SK-N-SH (cell line): Measurements from ENCODE around the gene ACP3. TPM values are rescaled to one million over a fixed set of nuclear protein-coding genes. Genes with fewer than 3 reads are reported as not detected.

Source experiments
- CTCF ChIA-PET: fragments of 300-600, 350-600 bp; formaldehyde crosslinking; extraction: SDS; loops from one replicate; lab custom pipeline; 2021; lab: Yijun Ruan, JAX
- POLR2A ChIA-PET: fragments of 350-600 bp; sonication (Branson Sonifier 250); formaldehyde crosslinking; extraction: SDS; loops from one replicate; lab custom pipeline; 2020; ENCODE audit warnings: antibody characterized with exemption, inconsistent platforms; lab: Yijun Ruan, JAX
- DNase-seq: peaks from one replicate; pipeline ENCODE4 v3.0.0; 2012
- H2AFZ ChIP-seq: fragments of 200-600 bp; sonication (generic); 2 replicates; pipeline ENCODE4 v1.8.1; 2016; ENCODE audit warnings: antibody characterized with exemption, mild to moderate bottlenecking, low read depth
- H3F3A ChIP-seq: fragments of 200-600 bp; sonication (generic); replicated peaks from 2 replicates; pipeline ENCODE3; 2016; ENCODE audit warnings: antibody characterized with exemption, mild to moderate bottlenecking; ENCODE audit not compliant: insufficient read depth
- H3K27ac ChIP-seq, 2 experiments: fragments of 200-500 bp in 1 of 2; fragments of 200-600 bp in 1 of 2; sonication (Bioruptor generic) in 1 of 2; sonication (generic), shearing (Covaris generic) in 1 of 2; 2 replicates each; pipeline versions ENCODE4 v1.5.1 to v1.6.1; 2014 to 2016; ENCODE audit warnings: low read depth in 2 of 2, inconsistent platforms in 1 of 2, low read length in 1 of 2, mild to moderate bottlenecking in 1 of 2, mixed read lengths in 1 of 2
- H3K27me3 ChIP-seq: fragments of 200-600 bp; sonication (generic), shearing (Covaris generic); 2 replicates; pipeline ENCODE4 v1.6.1; 2016; ENCODE audit warnings: mixed run types; ENCODE audit not compliant: insufficient read depth
- H3K36me3 ChIP-seq, 2 experiments: fragments of 200-500 bp in 1 of 2; fragments of 200-600 bp in 1 of 2; sonication (Bioruptor generic) in 1 of 2; sonication (generic) in 1 of 2; replicated peaks in 1 of 2; 2 replicates each; pipeline versions ENCODE3 to v1.5.1; 2014 to 2016; ENCODE audit warnings: low read length in 1 of 2, mild to moderate bottlenecking in 1 of 2; ENCODE audit not compliant: insufficient read depth in 2 of 2, control insufficient read depth in 1 of 2
- H3K4me1 ChIP-seq, 2 experiments: fragments of 200-500 bp in 1 of 2; fragments of 200-600 bp in 1 of 2; sonication (Bioruptor generic) in 1 of 2; sonication (generic), shearing (Covaris generic) in 1 of 2; 2 replicates each; pipeline versions ENCODE4 v1.5.1 to v1.6.1; 2014 to 2016; ENCODE audit warnings: low read depth in 1 of 2, low read length in 1 of 2, mixed run types in 1 of 2; ENCODE audit not compliant: insufficient read depth in 2 of 2, control insufficient read depth in 1 of 2
- H3K4me2 ChIP-seq: fragments of 200-600 bp; sonication (generic), shearing (Covaris generic); 2 replicates; pipeline ENCODE4 v1.6.1; 2017; ENCODE audit warnings: mixed run types
- H3K4me3 ChIP-seq, 2 experiments: fragments of 200-500 bp in 1 of 2; fragments of 200-600 bp in 1 of 2; sonication (Bioruptor generic) in 1 of 2; sonication (generic), shearing (Covaris generic) in 1 of 2; 2 replicates each; pipeline versions ENCODE4 v1.5.1 to v1.8.1; 2014 to 2016; ENCODE audit warnings: low read depth in 2 of 2, inconsistent platforms in 1 of 2, low read length in 1 of 2, mild to moderate bottlenecking in 1 of 2, mixed read lengths in 1 of 2, moderate library complexity in 1 of 2
- H3K79me2 ChIP-seq: fragments of 200-600 bp; sonication (generic); 2 replicates; pipeline ENCODE4 v1.8.1; 2017; ENCODE audit warnings: mild to moderate bottlenecking; ENCODE audit not compliant: insufficient read depth
- H3K9ac ChIP-seq: fragments of 200-600 bp; sonication (generic); 2 replicates; pipeline ENCODE4 v1.6.1; 2017; ENCODE audit warnings: mixed run types
- H3K9me2 ChIP-seq: fragments of 200-600 bp; sonication (generic); 2 replicates; pipeline ENCODE4 v1.6.1; 2017; ENCODE audit warnings: mixed run types
- H3K9me3 ChIP-seq: fragments of 200-600 bp; sonication (generic); 2 replicates; pipeline ENCODE4 v1.6.1; 2017; ENCODE audit warnings: mixed run types, mild to moderate bottlenecking, moderate library complexity
- H4K20me1 ChIP-seq: fragments of 200-600 bp; sonication (generic); 2 replicates; pipeline ENCODE4 v1.6.1; 2017; ENCODE audit warnings: mild to moderate bottlenecking, mixed run types; ENCODE audit not compliant: insufficient read depth
- CTCF ChIP-seq: fragments of 200-600 bp; sonication (generic); IDR thresholded peaks from 2 replicates; pipeline ENCODE4 v1.6.1; 2017; ENCODE audit warnings: antibody characterized with exemption, mild to moderate bottlenecking, moderate library complexity
- ELF1 ChIP-seq: IDR thresholded peaks from 2 replicates; pipeline ENCODE4 v1.4.0; 2012
- EP300 ChIP-seq, 2 experiments: IDR thresholded peaks; 2 replicates each; pipeline versions ENCODE4 v1.4.0 to v1.6.1; 2012; ENCODE audit warnings: borderline replicate concordance in 1 of 2, low read depth in 1 of 2, low read length in 1 of 2
- EZH2phosphoT487 ChIP-seq: fragments of 200-600 bp; sonication (generic); IDR thresholded peaks from 2 replicates; pipeline ENCODE4 v1.6.1; 2017; ENCODE audit warnings: low read depth, mixed run types, mild to moderate bottlenecking, antibody characterized with exemption, moderate library complexity, borderline replicate concordance
- GABPA ChIP-seq: IDR thresholded peaks from 2 replicates; pipeline ENCODE4 v1.4.0; 2012; ENCODE audit warnings: low read depth, mild to moderate bottlenecking
- GATA2 ChIP-seq: sonication (generic); formaldehyde crosslinking; IDR thresholded peaks from 2 replicates; pipeline ENCODE4 v1.5.0; 2020; ENCODE audit warnings: mild to moderate bottlenecking, missing genetic modification reagents
- JUND ChIP-seq: IDR thresholded peaks from 2 replicates; pipeline ENCODE4 v1.4.0; 2012
- MEF2A ChIP-seq: IDR thresholded peaks from 2 replicates; pipeline ENCODE4 v1.4.0; 2012; ENCODE audit warnings: low read depth, borderline replicate concordance
- MXI1 ChIP-seq: IDR thresholded peaks from 2 replicates; pipeline ENCODE4 v1.6.1; 2012; ENCODE audit warnings: mild to moderate bottlenecking, low read depth, low read length, improper control_type of control experiment
- NFIC ChIP-seq: IDR thresholded peaks from 2 replicates; pipeline ENCODE4 v1.4.0; 2012; ENCODE audit warnings: borderline replicate concordance
- PBX3 ChIP-seq: IDR thresholded peaks from 2 replicates; pipeline ENCODE4; 2012
- POLR2AphosphoS5 ChIP-seq: IDR thresholded peaks from 2 replicates; pipeline ENCODE4 v1.6.1; 2012; ENCODE audit warnings: low read depth, low read length
- RAD21 ChIP-seq: IDR thresholded peaks from 2 replicates; pipeline ENCODE4 v1.6.1; 2012; ENCODE audit warnings: mild to moderate bottlenecking, low read length
- RCOR1 ChIP-seq: fragments of 150-350 bp; IDR thresholded peaks from 2 replicates; pipeline ENCODE4 v1.6.1; 2017; ENCODE audit warnings: antibody characterized with exemption, low read length
- SIN3A ChIP-seq: IDR thresholded peaks from 2 replicates; pipeline ENCODE4 v1.6.1; 2012; ENCODE audit warnings: low read depth, mild to moderate bottlenecking, low read length, moderate library complexity, borderline replicate concordance
- SMC3 ChIP-seq: IDR thresholded peaks from 2 replicates; pipeline ENCODE4 v1.6.1; 2012; ENCODE audit warnings: low read depth, low read length, improper control_type of control experiment
- TAF1 ChIP-seq: IDR thresholded peaks from 2 replicates; pipeline ENCODE4 v1.6.1; 2012; ENCODE audit warnings: low read depth, mild to moderate bottlenecking, low read length, moderate library complexity, borderline replicate concordance
- TEAD4 ChIP-seq: IDR thresholded peaks from 2 replicates; pipeline ENCODE4 v1.4.0; 2012; ENCODE audit warnings: mild to moderate bottlenecking, borderline replicate concordance; ENCODE audit not compliant: insufficient read depth
- USF1 ChIP-seq: IDR thresholded peaks from 2 replicates; pipeline ENCODE4 v1.4.0; 2012; ENCODE audit warnings: low read depth, borderline replicate concordance
- ZBTB33 ChIP-seq: IDR thresholded peaks from 2 replicates; pipeline ENCODE4 v1.4.0; 2012; ENCODE audit warnings: low read depth, borderline replicate concordance
- WGBS: methylation state at CpG from one replicate; pipeline ENCODE4 v1.1.6; 2017; ENCODE audit warnings: low lambda C conversion rate; 5-methylcytosine and 5-hydroxymethylcytosine counted together
- polyA plus RNA-seq, 3 experiments: library from polyadenylated mRNA; depleted of rRNA; stranded (reverse); fragments of >200 nt; gene quantifications; 2 replicates each; pipeline ENCODE4 v1.2.3, GENCODE V29; 2012

ACP3 gene
- polyA plus RNA-seq, 1 of the 3 experiments (the other 2 are of a cell fraction): 0.30 TPM

GRCh38 chr3:132354916-132355702 lies 37.9 kb downstream of the ACP3 start:
- WGBS: 74% methylated on average over 9 of the region's 9 CpGs
- H4K20me1 ChIP-seq: no peaks in the 10 kb centered on the region
- no peak overlapping the region for H3K9ac ChIP-seq
- no peaks in the 10 kb centered on the region for H3K27me3 ChIP-seq
- no peaks in the 10 kb centered on the region for H3K79me2 ChIP-seq
- H3K36me3 ChIP-seq: no peaks in the 10 kb centered on the region
- no peaks in the 10 kb centered on the region for H3F3A ChIP-seq
- no peak overlapping the region for H3K4me2 ChIP-seq
- POLR2A ChIA-PET: no interaction called here
- no peak overlapping the region for H2AFZ ChIP-seq
- H3K4me3 ChIP-seq: no peak overlapping the region
- no peaks in the 10 kb centered on the region for H3K9me2 ChIP-seq
- CTCF ChIA-PET: interaction anchor here (0.7 to 19.3 kb wide), 6 partner anchors 13 to 320 kb away, joined by 3 to 383 read pairs (median 3); partner anchors contain the start of gene CPNE4
- no peaks in the 10 kb centered on the region for H3K9me3 ChIP-seq
- H3K4me1 ChIP-seq: no peaks in the 10 kb centered on the region
- no peak for DNase-seq
- no peak overlapping the region for H3K27ac ChIP-seq
- TF ChIP-seq TAF1: no peak
- TF ChIP-seq JUND: no peak
- TF ChIP-seq PBX3: no peak
- TF ChIP-seq EZH2phosphoT487: no peak

- H3K4me3 ChIP-seq: no peak overlapping the region
- POLR2A ChIA-PET: no interaction called here
- H3K4me1 ChIP-seq: no peaks in the 10 kb centered on the region
- TF ChIP-seq ELF1: no peak
- no peak for TF ChIP-seq USF1
- no peak for TF ChIP-seq NFIC
- no peak for TF ChIP-seq SIN3A
- TF ChIP-seq ZBTB33: no peak
- no peak for TF ChIP-seq POLR2AphosphoS5
- no peak for TF ChIP-seq EP300 (IDR thresholded peaks at IDR 0.05; ENCODE audit: borderline replicate concordance in 1 of 2, low read depth in 1 of 2, low read length in 1 of 2)
- TF ChIP-seq SMC3: no peak
- TF ChIP-seq MXI1: no peak
- no peak for TF ChIP-seq TEAD4
- TF ChIP-seq MEF2A: no peak
- TF ChIP-seq PBX3: no peak
- no peak for TF ChIP-seq RCOR1
- no peak for TF ChIP-seq CTCF
- no peak for TF ChIP-seq RAD21
- no peak for TF ChIP-seq GATA2 (CRISPR knock-in tag)
- no peak for TF ChIP-seq EZH2phosphoT487
- TF ChIP-seq GABPA: no peak
- no peak for DNase-seq
- no peaks in the 10 kb centered on the region for H3K36me3 ChIP-seq
- no peaks in the 10 kb centered on the region for H3F3A ChIP-seq
- no peak overlapping the region for H3K9ac ChIP-seq
- H3K27ac ChIP-seq: no peak overlapping the region
- H3K9me3 ChIP-seq: no peaks in the 10 kb centered on the region
- no peaks in the 10 kb centered on the region for H4K20me1 ChIP-seq
- no peak overlapping the region for H2AFZ ChIP-seq
- no peaks in the 10 kb centered on the region for H3K79me2 ChIP-seq
- 80% methylated on average over 5 of the region's 5 CpGs for WGBS
- H3K9me2 ChIP-seq: no peaks in the 10 kb centered on the region
- no peaks in the 10 kb centered on the region for H3K27me3 ChIP-seq
- H3K4me2 ChIP-seq: no peak overlapping the region
- CTCF ChIA-PET: interaction anchor here (1.1 to 19.3 kb wide), 4 partner anchors 12 to 318 kb away, joined by 3 to 383 read pairs (median 8); no protein-coding TSS in a partner anchor
Observed at GRCh38 chr3:132356568-132356967, 39.4 kb downstream of the ACP3 start.
